Inflammatory macrophage (primary cell): ENCODE measurements around the gene RAPGEF3.

Experiments used
- DNase-seq, 2 donors: peaks; one replicate each; pipeline ENCODE4 v3.0.0-alpha.2; 2020 to 2022

Gene RAPGEF3

DNA sequence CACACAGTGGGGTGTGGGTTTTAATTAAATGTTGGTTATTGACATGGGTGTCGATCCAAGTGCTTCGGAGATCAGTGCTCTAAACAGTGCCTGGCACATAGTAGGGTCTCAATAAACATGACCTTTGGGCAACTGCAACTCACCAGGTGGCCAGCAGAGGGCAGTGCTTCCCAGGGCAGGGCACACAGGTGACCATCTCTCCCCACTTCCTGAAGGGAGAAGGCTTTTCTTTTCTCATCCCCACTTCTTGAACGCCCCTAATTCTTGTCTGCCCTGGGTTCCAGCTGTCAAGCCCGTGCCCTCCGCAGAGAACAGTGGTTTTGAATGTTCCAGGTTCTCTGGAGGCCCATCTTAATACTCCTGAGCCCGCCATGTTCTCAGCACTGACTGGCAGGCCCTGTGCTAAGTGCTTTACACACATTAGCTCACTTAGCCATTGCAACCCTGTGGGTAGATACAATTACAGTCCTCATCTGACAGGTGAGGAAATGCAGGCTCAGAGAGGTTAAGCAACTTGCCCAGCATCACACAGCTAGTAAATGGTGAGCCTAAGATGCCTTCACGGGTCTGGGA lies 16.3 kb downstream of the RAPGEF3 start:
- DNase-seq: peak; percentile 12 to 51

DNA sequence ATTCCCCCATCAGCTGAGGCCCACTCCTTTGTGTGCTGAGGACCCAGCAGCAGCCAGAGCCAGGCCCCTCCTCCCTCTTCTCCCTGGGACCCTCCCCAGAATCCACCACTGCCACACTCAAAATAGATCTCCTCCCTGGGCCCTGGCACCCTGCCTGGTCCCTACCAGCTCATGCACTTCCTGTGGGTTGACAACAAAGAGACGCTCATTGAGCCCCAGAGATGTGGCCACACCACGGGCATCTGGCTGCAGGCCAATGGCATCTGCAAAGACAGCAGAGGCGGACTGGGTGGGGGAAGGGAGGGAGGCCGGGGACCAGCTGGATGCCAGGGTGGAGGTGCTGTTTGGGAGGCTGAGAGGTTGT lies 17.4 kb downstream of the RAPGEF3 start:
- DNase-seq: peak; percentile 49 to 66

DNA sequence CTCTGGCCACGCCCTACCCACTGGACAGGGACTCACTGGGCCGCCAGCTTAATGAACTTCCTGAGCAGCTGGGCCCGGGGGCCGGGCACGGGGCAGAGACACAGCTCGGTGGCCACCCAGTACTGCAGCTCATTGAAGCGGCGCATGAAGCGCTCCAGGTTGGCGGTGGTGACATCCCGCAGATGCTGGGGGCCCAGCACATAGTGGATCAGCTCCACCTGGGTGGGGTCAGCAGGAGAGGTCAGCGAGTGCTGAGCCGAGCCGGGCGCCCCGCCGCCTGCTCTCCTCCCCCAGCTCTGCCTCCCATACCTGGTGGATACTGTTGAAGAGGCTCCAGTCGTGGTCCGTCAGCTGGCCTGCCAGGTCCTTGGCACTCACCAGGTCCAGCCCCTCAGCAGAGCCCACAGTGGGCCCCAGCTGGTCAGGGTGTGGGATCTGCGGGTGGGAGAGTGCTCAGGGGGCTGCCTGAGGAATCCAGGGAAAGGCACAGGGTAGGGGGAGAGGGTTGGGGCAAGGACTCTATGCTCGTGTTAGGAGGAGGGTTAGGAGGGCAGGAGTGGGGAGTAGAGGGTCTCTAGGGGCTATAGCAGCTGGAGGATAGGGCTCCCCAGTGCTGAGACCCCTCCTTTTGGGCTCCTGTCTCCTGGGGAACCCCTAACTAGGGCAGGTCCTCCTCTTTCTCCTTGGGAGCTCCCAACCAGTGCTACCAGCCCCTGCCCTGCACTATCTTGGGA lies 17.9 kb downstream of the RAPGEF3 start:
- no peak for DNase-seq

DNA sequence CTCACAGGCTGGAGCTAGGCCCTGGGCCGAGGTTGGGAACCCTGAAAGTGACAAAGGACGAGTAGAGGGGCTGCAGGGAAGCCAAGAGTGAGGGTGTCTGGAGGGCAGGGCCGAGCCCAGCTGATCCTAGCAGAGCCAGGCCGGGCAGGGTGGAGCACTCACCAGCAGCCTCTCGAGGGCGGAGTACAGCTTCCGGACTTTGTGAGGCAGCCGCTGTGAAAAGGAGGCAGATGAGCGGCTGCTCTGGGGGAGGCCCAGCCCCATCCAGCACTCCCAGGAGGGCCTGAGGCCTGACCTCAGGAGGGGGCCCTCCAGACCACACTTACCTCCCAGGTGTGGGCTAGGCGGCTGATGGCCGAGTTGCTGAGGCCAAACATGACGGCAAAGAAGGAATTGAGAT lies 18.7 kb downstream of the RAPGEF3 start:
- no peak for DNase-seq

DNA sequence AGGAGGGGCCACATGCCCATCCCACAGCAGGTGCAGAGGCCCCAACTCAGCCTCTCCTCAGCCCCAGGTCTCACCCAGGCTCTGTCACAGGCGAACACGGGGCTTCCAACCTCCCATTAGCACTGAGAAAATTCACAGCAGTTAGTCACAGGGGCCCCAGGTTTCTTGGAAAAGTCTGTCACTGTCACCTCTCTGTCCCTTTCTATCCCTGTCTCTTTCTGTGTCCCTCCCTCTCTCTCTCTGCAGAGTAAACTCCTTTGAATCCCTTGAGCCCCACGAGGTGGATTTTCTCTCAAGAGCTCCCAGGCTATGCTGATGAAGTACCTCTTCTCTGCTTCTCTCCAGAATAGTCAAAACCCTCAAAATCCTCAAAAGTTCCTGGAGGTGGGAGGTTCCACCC lies 19.4 kb downstream of the RAPGEF3 start:
- no peak for DNase-seq

DNA sequence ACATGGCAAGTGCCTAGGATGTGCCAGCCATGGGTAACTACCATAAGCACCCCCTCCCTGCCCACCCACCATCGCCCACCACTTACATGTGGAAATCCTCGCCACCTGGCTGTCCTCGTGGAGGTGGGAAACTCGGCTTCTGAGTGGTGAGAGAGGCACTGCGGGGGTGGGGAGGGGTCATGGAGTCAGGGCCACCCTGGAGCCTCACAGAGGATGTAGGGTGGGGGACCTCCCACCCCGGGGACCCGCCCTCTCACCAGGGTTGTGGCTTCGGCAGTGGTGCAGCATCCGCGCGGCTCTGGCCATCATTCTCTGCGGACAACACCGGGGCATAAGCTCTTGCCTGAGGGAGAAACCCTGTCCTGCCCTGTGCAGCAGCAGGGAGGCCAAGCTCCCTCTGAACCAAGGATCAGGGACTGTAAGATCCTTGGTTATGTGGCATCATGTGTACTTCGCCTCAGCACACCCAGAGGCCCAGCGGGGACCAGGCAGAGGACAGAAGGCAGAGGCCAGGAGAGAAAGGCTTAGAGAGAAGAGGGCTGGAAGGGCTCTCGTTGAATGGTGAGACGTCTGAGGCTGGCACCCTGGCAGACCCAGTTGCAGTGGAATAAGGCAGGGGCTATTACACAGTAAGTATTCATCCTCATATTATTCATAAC lies 20.6 kb downstream of the RAPGEF3 start:
- DNase-seq: no peak

DNA sequence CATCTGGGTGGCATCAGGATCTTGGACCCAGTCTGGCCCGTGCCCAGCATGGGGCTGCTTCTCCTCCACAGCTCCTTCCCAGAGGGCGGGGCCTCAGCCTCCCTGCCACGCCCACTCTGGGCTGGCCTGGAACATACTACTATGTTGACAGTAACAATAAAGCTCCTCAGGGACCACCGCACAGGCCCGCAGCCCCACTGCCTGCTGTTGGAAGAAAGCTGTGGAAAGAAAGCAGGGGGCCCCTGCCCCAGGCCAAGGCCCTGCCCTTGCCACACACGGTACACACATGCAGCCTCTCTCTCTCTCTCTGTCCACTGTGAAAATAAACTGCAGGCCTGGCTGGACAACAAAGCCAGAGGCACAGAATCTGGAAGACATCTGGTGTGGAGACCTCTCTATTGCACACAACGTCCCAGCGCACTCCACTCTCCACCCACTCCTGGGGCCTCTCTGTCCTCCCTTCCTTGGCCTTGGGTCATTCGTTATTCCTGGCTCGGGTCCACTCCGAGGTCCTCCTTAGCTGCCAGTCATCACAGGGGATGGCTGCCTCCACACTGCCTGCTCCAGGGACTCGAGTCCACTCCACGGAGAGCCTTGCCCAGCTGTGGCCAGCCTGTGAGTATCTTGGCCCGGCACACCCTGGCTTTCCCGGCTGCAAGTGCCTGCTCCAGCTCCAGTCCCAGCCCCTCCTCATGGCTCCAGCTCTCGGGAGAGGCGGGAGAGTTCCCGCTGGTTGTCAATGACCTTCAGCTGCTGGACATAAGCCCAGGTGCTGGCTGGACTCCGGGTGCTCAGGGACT lies 21.6 kb downstream of the RAPGEF3 start:
- DNase-seq: no peak

DNA sequence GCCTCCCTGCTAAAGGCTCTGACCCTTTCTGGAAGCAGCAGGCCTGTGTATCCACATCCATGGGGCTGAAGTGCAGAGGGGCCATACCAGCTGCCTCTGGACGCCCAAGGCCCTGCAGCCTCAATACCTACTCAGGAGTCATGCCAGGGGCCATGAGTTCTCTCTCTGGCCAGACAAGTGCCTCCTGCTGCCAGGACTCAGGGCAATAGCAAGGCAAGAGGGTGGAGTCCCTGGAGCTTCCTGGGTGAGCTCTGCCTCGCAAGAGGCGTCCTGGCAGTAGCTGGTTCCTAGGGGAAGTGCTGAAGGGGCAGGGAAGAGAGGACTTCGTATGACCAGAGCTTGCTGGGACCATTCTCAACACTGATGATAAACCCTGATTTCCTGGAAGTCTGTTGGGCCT lies 22.5 kb downstream of the RAPGEF3 start:
- DNase-seq: peak; percentile 35 to 48

DNA sequence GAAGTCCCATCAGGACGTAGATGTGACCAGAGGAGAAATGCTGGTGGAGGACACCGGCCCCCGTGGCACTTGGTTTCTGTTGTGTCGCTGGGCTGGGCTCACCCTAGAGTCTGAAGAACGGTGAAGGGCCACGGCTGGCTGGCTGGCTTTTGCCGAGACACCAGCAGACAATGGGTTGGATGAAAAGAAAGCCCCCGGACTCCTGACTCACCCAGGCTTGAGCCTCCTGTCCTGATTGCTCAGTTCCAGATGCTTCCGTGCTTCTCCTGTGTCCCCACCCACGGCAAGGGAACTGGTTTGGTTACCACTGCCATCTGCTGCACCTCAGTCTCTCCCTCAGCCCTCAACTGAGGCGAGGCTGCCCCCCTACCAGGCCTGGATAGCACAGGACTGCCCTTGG lies 23.0 kb downstream of the RAPGEF3 start:
- DNase-seq: no peak

DNA sequence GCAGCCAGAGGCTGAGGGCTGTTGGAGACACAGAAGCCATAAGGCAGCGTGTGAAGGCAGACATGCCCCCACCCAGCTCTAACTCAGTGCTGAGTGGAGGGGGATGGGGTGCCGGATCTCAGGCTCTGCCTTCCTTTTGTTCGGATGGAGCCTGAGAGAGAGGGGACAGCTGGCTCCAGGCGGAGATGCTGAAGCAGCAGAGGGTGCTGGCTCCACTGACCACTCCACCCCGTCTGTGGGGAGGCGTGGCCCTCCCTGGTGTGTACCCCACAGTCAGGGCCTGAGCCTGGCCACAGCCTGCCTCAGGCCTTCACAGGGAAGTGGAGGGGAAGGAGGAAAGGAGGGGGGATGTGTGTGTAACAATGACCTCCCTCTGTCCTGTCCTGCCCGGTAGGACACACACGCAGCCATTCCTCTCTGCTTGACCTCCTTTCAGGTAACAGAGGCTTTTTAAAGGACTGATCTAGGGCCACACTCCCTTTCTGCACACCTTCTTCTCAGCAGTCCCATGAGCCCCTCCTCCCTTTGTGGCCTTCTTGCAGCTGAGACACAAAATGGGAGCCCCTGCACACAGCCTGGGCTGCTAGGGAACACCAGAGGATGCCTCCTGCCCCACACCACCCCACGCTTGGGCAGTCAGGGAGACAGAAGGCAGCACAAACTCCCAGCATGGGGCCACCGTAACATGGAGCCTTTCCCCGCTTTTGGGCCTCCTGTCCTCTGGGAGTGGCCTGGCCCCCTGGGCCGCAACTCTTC lies 23.8 kb downstream of the RAPGEF3 start:
- no peak for DNase-seq

DNA sequence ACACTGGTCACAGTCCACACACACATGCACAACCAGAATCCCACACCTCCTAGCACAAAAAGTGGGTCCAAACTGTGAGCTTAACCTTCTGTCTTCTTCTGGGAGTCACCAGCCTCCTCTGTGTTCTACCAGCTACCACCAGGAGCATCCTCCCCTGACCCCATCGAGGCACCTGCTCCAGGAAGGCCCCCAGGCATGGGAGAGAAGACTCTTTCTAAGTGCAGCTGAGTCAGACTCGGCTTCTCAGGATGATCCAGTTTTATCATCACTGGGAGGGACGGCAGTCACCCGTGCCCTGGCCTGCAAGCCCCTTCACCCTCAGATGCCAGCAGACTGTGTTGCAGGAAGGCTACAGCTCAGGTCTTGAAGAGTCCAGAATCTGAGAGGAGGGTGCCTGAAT lies 25.5 kb downstream of the RAPGEF3 start:
- no peak for DNase-seq

DNA sequence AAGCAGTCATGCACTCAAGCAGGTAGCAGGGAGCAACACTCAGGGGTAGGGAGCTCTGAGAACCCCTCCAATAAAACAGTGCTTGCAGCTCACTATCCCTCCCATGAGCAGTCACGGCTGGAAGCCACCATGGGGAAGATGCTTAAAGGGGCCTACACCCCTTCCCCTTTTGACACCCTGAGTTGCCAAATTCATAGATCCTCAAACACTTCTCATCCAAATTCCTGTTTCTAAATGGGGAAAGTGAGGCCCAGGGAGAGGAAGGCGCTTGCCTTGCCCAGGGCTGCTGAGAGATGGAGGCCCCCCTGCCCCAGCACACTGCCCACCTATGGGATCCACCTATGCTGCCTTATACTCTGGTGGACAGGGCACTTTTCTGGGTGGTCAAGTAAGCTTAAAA lies 26.2 kb downstream of the RAPGEF3 start:
- peak in 1 of 2 donors; percentile 25 for DNase-seq

DNA sequence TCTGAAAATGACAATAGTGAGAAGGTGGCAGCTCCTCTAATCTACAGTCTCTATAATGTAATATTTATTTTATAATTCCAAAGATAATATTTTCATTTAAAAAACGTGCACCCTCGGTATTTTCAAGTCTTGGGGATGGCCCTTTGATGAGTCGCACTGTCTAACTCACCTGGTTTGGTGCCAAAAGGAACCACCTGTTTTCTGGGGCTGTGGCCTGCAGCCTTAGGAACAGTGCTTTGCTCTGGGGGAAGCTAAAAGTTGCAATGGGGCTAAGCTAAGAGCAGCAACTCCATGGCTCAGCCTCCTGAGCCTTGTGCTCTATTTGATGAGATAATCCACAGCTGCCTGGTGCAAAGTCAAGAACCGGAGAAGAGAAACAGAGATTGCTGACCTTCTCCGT lies 27.0 kb downstream of the RAPGEF3 start:
- DNase-seq: no peak

DNA sequence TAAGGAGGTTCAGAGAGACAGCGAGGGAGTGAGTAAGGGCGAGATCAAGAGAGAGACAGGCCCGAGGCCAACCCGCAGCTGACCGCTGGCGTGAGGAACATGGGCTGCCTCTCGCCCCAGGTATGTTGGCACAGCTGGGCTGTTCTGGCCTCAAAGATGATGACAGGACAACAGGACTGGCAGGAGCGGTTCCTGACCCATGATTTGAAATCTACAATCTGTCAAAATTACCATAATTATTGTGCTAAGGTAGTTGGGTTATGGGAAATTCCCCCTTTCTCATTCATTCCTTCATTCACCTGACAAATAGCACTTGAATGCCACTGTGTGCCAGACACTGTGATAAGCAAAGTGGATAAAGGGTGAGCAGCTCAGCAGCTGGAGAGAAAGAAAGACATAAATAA lies 28.3 kb downstream of the RAPGEF3 start:
- DNase-seq: no peak

DNA sequence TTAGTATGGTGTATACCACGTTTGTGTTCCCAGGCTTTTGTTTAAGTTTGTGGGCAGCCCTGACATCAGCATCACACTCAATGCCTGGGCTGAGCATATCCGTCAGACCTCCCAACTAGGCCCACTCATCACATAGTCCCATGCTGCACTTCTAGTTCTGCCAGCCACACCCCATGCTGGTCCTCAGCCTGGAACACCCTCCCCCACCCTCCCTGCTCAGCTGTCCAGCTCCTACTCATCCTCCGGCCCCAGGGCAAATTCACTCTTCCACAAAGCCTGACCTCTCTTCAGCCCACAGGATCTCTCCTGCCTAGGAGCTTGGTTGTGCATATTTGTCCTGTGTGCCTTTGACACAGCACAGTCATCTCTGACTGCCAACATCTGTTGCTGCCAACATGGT lies 29.4 kb downstream of the RAPGEF3 start:
- no peak for DNase-seq

DNA sequence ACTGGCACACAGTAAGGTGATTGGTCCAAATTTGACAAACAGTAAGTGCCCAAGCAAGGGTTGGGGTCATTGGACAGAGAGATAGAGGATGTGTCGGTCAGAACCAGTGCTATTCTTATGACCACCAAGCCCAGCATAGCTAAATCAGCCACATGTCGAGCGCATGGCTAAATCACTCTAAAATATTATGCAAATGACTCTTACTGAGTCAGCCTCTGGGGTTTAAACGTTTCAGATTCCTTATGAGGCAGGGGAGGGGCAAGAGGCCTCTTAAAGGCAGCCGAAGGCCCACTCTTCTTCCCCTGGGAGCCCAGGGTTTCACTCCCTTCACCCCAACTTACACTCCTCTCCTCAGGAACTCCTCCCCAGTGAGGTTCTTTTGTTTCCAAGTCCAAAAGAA lies 32.8 kb downstream of the RAPGEF3 start:
- no peak for DNase-seq

DNA sequence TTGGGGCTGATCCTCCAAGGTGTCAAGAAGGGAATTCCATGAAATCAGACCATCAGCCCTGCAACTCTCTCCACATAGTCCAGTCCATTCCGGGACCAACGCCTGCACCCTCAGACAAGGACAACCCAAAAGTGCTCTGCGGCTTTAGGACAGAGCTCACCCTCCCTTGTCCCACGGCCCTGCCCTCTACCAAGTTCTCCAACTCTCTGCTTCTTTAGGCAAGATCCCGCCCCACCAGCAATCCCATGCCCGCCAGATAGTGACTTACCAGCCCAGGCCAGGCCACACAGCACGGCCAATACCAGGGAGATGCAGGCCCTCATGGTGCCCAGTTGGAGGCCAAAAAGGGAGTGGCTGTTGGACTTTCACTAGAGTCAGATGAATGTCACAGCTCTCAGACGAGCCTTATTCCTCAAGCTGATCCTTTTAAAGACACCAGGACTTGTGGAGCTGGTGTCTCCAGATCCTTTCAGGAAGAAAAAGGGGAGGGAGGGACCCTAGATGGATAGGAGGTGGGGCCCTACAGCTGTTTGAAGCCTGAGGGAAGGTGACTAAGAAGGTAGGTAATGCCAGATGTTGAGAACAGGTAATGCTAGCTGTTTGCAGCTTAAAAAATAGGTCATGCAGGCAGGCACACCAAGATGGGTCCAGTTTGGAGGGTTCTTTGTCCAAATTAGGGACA lies 33.4 kb downstream of the RAPGEF3 start, which contains the start of gene ENDOU:
Gene ENDOU, minus strand, starts transcription at position 400 of the 682 bp plus-strand sequence. Its CDS starts 77 bp downstream, at position 323.
- DNase-seq: no peak

DNA sequence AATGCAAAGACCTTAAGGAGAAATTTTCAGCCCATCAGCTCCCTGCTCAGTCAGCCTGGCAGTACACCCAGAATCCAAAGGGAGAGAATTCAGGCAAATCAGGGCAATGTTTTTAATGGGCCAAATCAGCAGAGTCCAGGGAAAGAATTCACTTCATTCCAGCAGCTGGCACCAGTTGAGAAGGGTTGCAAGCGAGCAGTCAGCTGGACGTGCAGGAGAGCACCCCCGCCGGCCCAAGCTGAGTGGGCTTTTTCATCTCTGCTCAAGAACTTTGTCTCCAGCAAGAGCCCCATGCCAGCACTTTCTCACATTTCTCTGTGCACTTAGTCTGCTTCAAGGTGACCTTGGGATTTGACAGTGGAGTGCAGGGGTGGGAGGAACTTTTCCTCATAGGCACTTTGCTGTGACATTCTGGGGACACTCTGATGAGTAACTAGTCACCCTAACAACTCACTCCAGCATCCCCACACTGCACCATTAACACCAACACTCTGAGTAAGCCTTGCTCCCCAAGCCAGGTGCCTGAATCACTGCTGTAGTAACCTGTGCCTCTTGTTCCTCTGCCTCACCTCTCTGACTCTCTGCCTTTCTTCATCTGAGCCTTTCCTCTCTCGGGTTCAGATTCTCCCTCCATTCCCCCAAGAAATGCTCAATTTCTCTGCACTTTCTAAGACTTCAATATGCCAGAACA lies 35.6 kb downstream of the RAPGEF3 start:
- DNase-seq: no peak

DNA sequence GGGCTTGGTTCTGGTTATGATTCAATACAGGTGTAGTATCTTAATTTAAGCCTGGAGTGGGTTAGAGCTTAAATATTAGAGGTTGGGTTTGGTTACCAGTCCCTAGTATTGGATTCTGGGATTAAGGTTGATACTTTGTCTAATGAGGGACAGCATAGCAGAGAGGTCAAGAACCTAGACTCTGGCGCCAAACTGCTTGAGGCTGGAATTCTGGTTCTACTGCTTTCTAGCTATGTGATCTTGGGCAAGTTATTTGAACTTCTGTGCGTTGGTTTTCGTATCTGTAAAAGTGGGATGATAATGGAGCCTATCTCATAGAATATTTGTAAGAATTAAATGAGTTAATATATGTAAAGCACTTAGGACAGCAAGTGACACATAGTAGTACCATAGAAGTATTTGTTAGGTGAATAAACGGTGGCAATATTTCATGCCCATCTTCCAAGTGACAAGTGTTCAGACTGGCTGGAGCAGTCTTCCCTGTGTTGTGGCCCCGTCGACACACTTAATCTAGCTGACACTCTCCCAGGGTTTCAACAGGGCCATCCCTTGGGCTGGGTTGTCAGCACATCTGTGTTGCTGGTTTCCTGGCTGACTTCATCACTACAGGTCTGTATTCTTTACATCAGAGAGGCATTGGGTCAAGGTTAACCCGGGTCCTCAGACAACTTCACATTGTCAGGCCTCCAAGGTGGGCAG lies 36.4 kb downstream of the RAPGEF3 start:
- no peak for DNase-seq

DNA sequence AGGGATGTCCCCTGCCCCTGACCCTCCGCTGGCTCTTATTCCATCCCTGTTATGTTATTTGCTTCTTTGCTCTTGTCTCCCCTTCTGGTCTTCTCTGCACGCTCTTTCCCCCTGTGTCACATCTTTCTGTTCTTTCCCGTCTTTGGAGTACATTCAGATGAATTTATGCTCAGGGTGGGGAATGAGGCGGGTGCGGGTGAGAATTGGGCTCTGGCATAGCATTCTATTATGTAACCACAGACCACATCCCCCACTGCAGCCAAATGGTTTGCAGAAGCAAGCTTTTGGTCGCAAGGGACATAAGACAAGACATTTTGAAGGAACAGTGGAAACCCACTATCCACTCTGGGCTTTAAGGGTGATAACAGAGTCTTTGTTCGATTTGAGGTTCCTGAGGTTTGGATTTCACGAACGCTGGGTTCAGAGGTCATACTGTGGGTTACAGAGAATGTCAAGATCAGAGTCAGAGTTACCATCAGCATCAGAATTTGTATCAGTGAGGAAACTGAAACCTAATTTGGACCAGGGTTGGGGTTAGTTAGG lies 37.2 kb downstream of the RAPGEF3 start:
- no peak for DNase-seq
